ENCODE results near the gene ZCCHC24.

DNA sequence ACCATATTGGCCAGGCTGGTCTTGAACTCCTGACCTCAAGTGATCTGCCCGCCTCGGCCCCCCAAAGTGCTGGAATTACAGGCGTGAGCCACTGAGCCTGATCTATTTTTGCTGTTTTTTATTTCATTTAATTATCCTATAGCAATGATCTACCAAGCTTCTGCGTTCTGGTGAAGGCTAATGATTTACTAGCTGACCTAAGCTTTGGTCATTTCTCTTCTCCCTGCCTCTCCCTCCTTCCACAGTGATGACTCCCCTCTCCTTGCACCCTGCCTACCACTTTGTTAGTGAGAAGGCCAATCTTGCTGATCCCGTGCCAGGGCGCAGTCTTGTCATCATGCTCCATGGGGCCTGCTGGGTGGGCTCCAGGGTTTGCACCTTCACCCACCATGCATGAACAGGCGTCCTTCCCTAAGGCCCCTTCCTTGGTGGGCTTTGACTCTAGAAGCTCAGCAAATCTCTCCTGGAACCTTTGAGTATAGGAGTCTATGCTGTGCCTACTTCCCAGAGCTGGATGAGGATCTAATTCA is 11.9 kb upstream of the ZCCHC24 start:
- TF ChIP-seq, protein P1, sequence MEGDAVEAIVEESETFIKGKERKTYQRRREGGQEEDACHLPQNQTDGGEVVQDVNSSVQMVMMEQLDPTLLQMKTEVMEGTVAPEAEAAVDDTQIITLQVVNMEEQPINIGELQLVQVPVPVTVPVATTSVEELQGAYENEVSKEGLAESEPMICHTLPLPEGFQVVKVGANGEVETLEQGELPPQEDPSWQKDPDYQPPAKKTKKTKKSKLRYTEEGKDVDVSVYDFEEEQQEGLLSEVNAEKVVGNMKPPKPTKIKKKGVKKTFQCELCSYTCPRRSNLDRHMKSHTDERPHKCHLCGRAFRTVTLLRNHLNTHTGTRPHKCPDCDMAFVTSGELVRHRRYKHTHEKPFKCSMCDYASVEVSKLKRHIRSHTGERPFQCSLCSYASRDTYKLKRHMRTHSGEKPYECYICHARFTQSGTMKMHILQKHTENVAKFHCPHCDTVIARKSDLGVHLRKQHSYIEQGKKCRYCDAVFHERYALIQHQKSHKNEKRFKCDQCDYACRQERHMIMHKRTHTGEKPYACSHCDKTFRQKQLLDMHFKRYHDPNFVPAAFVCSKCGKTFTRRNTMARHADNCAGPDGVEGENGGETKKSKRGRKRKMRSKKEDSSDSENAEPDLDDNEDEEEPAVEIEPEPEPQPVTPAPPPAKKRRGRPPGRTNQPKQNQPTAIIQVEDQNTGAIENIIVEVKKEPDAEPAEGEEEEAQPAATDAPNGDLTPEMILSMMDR (IDR thresholded peaks at IDR 0.05; ENCODE audit: low read length): no peak
- no peak for TF ChIP-seq EZH2 (IDR thresholded peaks at IDR 0.05; ENCODE audit: borderline replicate concordance, low read length)
